ENCODE results near the gene MRPS27. TPM values are rescaled to one million over a fixed set of nuclear protein-coding genes. Genes with fewer than 3 reads are reported as not detected.

MRPS27 gene
- total and polyA plus RNA-seq, 4 donors: 17.6 to 38.7 (median 34.9) TPM

DNA sequence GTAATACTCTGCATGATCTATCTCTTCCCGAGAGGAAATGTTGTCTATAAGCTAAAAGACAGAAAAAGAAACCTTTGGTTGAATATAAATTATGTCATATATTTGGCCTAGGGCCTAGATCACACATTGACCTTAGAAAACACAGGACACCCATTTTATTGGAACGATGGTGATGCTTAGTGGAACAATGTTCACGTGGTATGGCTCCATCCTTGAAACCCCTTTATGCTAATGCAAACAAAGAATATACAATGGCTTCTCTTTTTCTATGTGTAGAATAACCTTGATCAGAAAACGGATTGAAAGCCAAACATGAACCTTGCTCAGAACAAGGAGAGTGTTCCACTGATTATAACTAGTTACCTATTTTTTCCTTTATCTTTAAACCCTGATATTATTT, 24.5 kb downstream of the MRPS27 start:
- Histone ChIP-seq H3K36me3 (ENCODE audit: control insufficient read depth in 4 of 4, insufficient read depth in 3 of 4, low read depth in 1 of 4, low read length in 3 of 4) (peaks cover 0 to 19% (median 3%) of the 10 kb centered on the region in 4 donors), H3K9me3 (ENCODE audit: control insufficient read depth in 4 of 4, low read length in 3 of 4) (no peaks in the 10 kb centered on the region), H3K4me1 (ENCODE audit: control insufficient read depth in 4 of 4, insufficient read depth in 4 of 4, low read length in 3 of 4) (peaks cover 0 to 1% (median 0%) of the 10 kb centered on the region in 4 donors), H3K27me3 (ENCODE audit: control insufficient read depth in 4 of 4, insufficient read depth in 4 of 4, low read length in 3 of 4) (no peaks in the 10 kb centered on the region), H3K27ac (ENCODE audit: low read depth in 1 of 2, low read length in 2 of 2) (no peak overlapping the region), H3K9ac (ENCODE audit: low read depth in 1 of 2, low read length in 2 of 2) (no peak overlapping the region), H3K4me3 (ENCODE audit: low read depth in 1 of 3, low read length in 3 of 3) (no peak overlapping the region)
- 91% methylated on average over 4 of the region's 4 CpGs for WGBS
- DNase-seq (ENCODE audit: low spot score): no peak
- TF ChIP-seq RAD21 (IDR thresholded peaks at IDR 0.05): no peak
- no peak for TF ChIP-seq NR2F2 (IDR thresholded peaks at IDR 0.05)
- no peak for TF ChIP-seq REST (IDR thresholded peaks at IDR 0.05)
- TF ChIP-seq GABPA (IDR thresholded peaks at IDR 0.05 in 1 of 2, conservative IDR thresholded peaks at IDR 0.05 in 1 of 2): no peak
- no peak for TF ChIP-seq HNF4A (conservative IDR thresholded peaks at IDR 0.05)
- no peak for TF ChIP-seq TAF1 (conservative IDR thresholded peaks at IDR 0.05)
- TF ChIP-seq JUND (IDR thresholded peaks at IDR 0.05): no peak
- TF ChIP-seq YY1 (IDR thresholded peaks at IDR 0.05): no peak
- TF ChIP-seq FOXA1 (IDR thresholded peaks at IDR 0.05): no peak
- TF ChIP-seq MAX (IDR thresholded peaks at IDR 0.05): no peak
- no peak for TF ChIP-seq EGR1 (IDR thresholded peaks at IDR 0.05; ENCODE audit: low read depth in 2 of 2)
- no peak for TF ChIP-seq ATF3 (IDR thresholded peaks at IDR 0.05)
- no peak for TF ChIP-seq FOXA2 (IDR thresholded peaks at IDR 0.05)

DNA sequence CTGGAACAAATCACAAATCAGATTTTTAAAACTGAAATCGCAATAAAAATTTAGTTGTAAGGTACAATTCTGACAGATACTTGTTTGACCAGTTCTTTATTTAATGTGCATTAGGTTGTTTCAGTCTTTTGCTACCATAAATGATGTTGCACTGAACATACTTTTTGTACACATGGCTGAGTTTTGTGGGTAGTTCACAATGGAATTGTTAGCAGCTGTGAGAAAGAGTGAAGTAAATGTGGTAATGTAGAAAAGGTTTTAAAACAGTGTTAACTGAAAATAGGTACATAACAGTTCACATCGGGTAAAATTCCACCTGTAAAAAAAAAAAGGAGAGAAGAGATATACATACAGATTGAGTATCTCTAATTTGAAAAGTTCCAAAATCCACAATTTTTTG, 25.6 kb downstream of the MRPS27 start:
- H3K4me1 ChIP-seq (ENCODE audit: control insufficient read depth in 4 of 4, insufficient read depth in 4 of 4, low read length in 3 of 4): peaks cover 0 to 1% (median 0%) of the 10 kb centered on the region in 4 donors
- no peak overlapping the region for H3K27ac ChIP-seq (ENCODE audit: low read depth in 1 of 2, low read length in 2 of 2)
- H3K9me3 ChIP-seq (ENCODE audit: control insufficient read depth in 4 of 4, low read length in 3 of 4): no peaks in the 10 kb centered on the region
- DNase-seq (ENCODE audit: low spot score): no peak
- H3K9ac ChIP-seq (ENCODE audit: low read depth in 1 of 2, low read length in 2 of 2): no peak overlapping the region
- peaks cover 1 to 23% (median 3%) of the 10 kb centered on the region in 4 donors for H3K36me3 ChIP-seq (ENCODE audit: control insufficient read depth in 4 of 4, insufficient read depth in 3 of 4, low read depth in 1 of 4, low read length in 3 of 4)
- no peak overlapping the region for H3K4me3 ChIP-seq (ENCODE audit: low read depth in 1 of 3, low read length in 3 of 3)
- no peaks in the 10 kb centered on the region for H3K27me3 ChIP-seq (ENCODE audit: control insufficient read depth in 4 of 4, insufficient read depth in 4 of 4, low read length in 3 of 4)
- WGBS: 93% methylated on average over 2 of the region's 2 CpGs
- TF ChIP-seq FOXA1 (IDR thresholded peaks at IDR 0.05) (no peak), NR2F2 (IDR thresholded peaks at IDR 0.05) (no peak), YY1 (IDR thresholded peaks at IDR 0.05) (no peak), HNF4G (IDR thresholded peaks at IDR 0.05) (no peak), REST (IDR thresholded peaks at IDR 0.05) (no peak), JUND (IDR thresholded peaks at IDR 0.05) (no peak), FOXA2 (IDR thresholded peaks at IDR 0.05) (no peak), EGR1 (IDR thresholded peaks at IDR 0.05; ENCODE audit: low read depth in 2 of 2) (no peak), MAX (IDR thresholded peaks at IDR 0.05) (no peak), RXRA (IDR thresholded peaks at IDR 0.05) (no peak), ATF3 (IDR thresholded peaks at IDR 0.05) (no peak), GABPA (IDR thresholded peaks at IDR 0.05 in 1 of 2, conservative IDR thresholded peaks at IDR 0.05 in 1 of 2) (no peak), HNF4A (conservative IDR thresholded peaks at IDR 0.05) (no peak)
- TF ChIP-seq, protein P1, sequence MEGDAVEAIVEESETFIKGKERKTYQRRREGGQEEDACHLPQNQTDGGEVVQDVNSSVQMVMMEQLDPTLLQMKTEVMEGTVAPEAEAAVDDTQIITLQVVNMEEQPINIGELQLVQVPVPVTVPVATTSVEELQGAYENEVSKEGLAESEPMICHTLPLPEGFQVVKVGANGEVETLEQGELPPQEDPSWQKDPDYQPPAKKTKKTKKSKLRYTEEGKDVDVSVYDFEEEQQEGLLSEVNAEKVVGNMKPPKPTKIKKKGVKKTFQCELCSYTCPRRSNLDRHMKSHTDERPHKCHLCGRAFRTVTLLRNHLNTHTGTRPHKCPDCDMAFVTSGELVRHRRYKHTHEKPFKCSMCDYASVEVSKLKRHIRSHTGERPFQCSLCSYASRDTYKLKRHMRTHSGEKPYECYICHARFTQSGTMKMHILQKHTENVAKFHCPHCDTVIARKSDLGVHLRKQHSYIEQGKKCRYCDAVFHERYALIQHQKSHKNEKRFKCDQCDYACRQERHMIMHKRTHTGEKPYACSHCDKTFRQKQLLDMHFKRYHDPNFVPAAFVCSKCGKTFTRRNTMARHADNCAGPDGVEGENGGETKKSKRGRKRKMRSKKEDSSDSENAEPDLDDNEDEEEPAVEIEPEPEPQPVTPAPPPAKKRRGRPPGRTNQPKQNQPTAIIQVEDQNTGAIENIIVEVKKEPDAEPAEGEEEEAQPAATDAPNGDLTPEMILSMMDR (IDR thresholded peaks at IDR 0.05; ENCODE audit: low read depth, low read length, missing input control): no peak

All from liver (tissue), 9 donors.